H9 (cell line): ENCODE measurements around the gene PHF21B. TPM values are rescaled to one million over a fixed set of nuclear protein-coding genes. Genes with fewer than 3 reads are reported as not detected.

ENCODE experiments used
- DNase-seq: peaks from one replicate; pipeline ENCODE4 v3.0.0-alpha.2; 2017
- H2AFZ ChIP-seq: one replicate; pipeline ENCODE4 v1.6.1; 2013; ENCODE audit warnings: mild to moderate bottlenecking, low read length, control low read depth, moderate library complexity
- H2AK5ac ChIP-seq: 2 replicates; pipeline ENCODE4 v1.6.1; 2013; ENCODE audit warnings: low read length, control low read depth, mixed read lengths; ENCODE audit not compliant: insufficient read length
- H2BK120ac ChIP-seq: one replicate; pipeline ENCODE4 v1.6.1; 2013; ENCODE audit warnings: low read depth, mild to moderate bottlenecking, low read length, control low read depth, inconsistent platforms; ENCODE audit not compliant: poor library complexity, severe bottlenecking
- H2BK12ac ChIP-seq: 2 replicates; pipeline ENCODE4 v1.6.1; 2013; ENCODE audit warnings: low read length, control low read depth, mixed read lengths, low read depth; ENCODE audit not compliant: insufficient read length
- H2BK15ac ChIP-seq: 2 replicates; pipeline ENCODE4 v1.6.1; 2013; ENCODE audit warnings: low read depth, low read length, control low read depth
- H2BK20ac ChIP-seq: one replicate; pipeline ENCODE4 v1.6.1; 2013; ENCODE audit warnings: low read depth, mild to moderate bottlenecking, low read length, control low read depth, inconsistent platforms; ENCODE audit not compliant: poor library complexity, severe bottlenecking
- H2BK5ac ChIP-seq: 2 replicates; pipeline ENCODE4 v1.6.1; 2013; ENCODE audit warnings: low read length, control low read depth, mixed read lengths; ENCODE audit not compliant: insufficient read length
- H3K14ac ChIP-seq: 2 replicates; pipeline ENCODE4 v1.6.1; 2013; ENCODE audit warnings: low read length, control low read depth; ENCODE audit not compliant: insufficient read depth
- H3K18ac ChIP-seq: 2 replicates; pipeline ENCODE4 v1.6.1; 2013; ENCODE audit warnings: low read depth, mild to moderate bottlenecking, mixed read lengths, low read length, control low read depth; ENCODE audit not compliant: insufficient read length
- H3K23ac ChIP-seq: 2 replicates; pipeline ENCODE4 v1.6.1; 2013; ENCODE audit warnings: low read length, control low read depth, mixed read lengths, low read depth; ENCODE audit not compliant: insufficient read length
- H3K23me2 ChIP-seq: 2 replicates; pipeline ENCODE4 v1.6.1; 2013; ENCODE audit warnings: low read depth, mild to moderate bottlenecking, mixed read lengths, low read length, control low read depth; ENCODE audit not compliant: insufficient read length, poor library complexity, severe bottlenecking
- H3K27ac ChIP-seq: 2 replicates; pipeline ENCODE4 v1.5.1; 2013; ENCODE audit warnings: low read length, control low read depth, mixed read lengths, low read depth; ENCODE audit not compliant: insufficient read length
- H3K27me3 ChIP-seq: 2 replicates; pipeline ENCODE4 v1.6.1; 2013; ENCODE audit warnings: low read length, control low read depth, inconsistent platforms; ENCODE audit not compliant: insufficient read depth
- H3K4ac ChIP-seq: 2 replicates; pipeline ENCODE4 v1.6.1; 2013; ENCODE audit warnings: low read depth, mild to moderate bottlenecking, control low read depth, inconsistent platforms, low read length, moderate library complexity
- H3K4me1 ChIP-seq: 2 replicates; pipeline ENCODE4 v1.6.1; 2013; ENCODE audit warnings: low read length, control low read depth, inconsistent platforms; ENCODE audit not compliant: insufficient read depth
- H3K4me2 ChIP-seq: 2 replicates; pipeline ENCODE4 v1.6.1; 2013; ENCODE audit warnings: low read length, control low read depth, mixed read lengths; ENCODE audit not compliant: insufficient read length, insufficient read depth
- H3K56ac ChIP-seq: 2 replicates; pipeline ENCODE4 v1.6.1; 2013; ENCODE audit warnings: low read depth, mild to moderate bottlenecking, mixed read lengths, low read length, control low read depth; ENCODE audit not compliant: insufficient read length
- H3K79me1 ChIP-seq: 2 replicates; pipeline ENCODE4 v1.6.1; 2013; ENCODE audit warnings: low read depth, mild to moderate bottlenecking, moderate library complexity, low read length, control low read depth, inconsistent platforms; ENCODE audit not compliant: insufficient read depth, poor library complexity, severe bottlenecking
- H3K79me2 ChIP-seq: 2 replicates; pipeline ENCODE4 v1.6.1; 2013; ENCODE audit warnings: low read length, control low read depth, inconsistent platforms; ENCODE audit not compliant: insufficient read depth
- H3K9ac ChIP-seq: 2 replicates; pipeline ENCODE4 v1.6.1; 2013; ENCODE audit warnings: low read length, control low read depth, mixed read lengths; ENCODE audit not compliant: insufficient read length; ENCODE audit errors: extremely low read depth
- H3K9me3 ChIP-seq: one replicate; pipeline ENCODE4 v1.6.1; 2013; ENCODE audit warnings: low read depth, low read length, inconsistent platforms; ENCODE audit not compliant: control insufficient read depth
- H3T11ph ChIP-seq: one replicate; pipeline ENCODE4 v1.6.1; 2013; ENCODE audit warnings: mild to moderate bottlenecking, low read length, control low read depth, inconsistent platforms
- H4K20me1 ChIP-seq: one replicate; pipeline ENCODE4 v1.6.1; 2013; ENCODE audit not compliant: control insufficient read depth, insufficient read length, insufficient read depth
- H4K5ac ChIP-seq: 2 replicates; pipeline ENCODE4 v1.6.1; 2013; ENCODE audit warnings: low read depth, mild to moderate bottlenecking, mixed read lengths, low read length, control low read depth; ENCODE audit not compliant: insufficient read length
- H4K8ac ChIP-seq: replicated peaks from 2 replicates; pipeline ENCODE4 v1.6.1; 2013; ENCODE audit warnings: low read length, control low read depth, mixed read lengths, low read depth; ENCODE audit not compliant: insufficient read length
- H4K91ac ChIP-seq: 2 replicates; pipeline ENCODE4 v1.6.1; 2013; ENCODE audit warnings: low read depth, mild to moderate bottlenecking, moderate library complexity, mixed read lengths, low read length, control low read depth; ENCODE audit not compliant: insufficient read length
- H3K27ac Mint-ChIP-seq, 3 experiments: 2 replicates in 2 of 3; 3 replicates in 1 of 3; pipeline ENCODE4 v1.8.0; 2020 to 2021; ENCODE audit warnings: mixed read lengths in 3 of 3, mild to moderate bottlenecking in 1 of 3, moderate library complexity in 1 of 3
- H3K27me3 Mint-ChIP-seq: 2 replicates; pipeline ENCODE4 v1.8.0; 2021; ENCODE audit warnings: low read depth, mild to moderate bottlenecking, moderate library complexity, mixed read lengths
- H3K36me3 Mint-ChIP-seq, 3 experiments: 2 replicates in 2 of 3; 3 replicates in 1 of 3; pipeline ENCODE4 v1.8.0; 2020 to 2021; ENCODE audit warnings: low read depth in 3 of 3, mixed read lengths in 3 of 3; ENCODE audit not compliant: insufficient read depth in 1 of 3
- H3K4me1 Mint-ChIP-seq, 2 experiments: 2 replicates each; pipeline ENCODE4 v1.8.0; 2020; ENCODE audit warnings: mixed read lengths in 2 of 2
- H3K4me3 Mint-ChIP-seq, 2 experiments: 2 replicates in 1 of 2; 3 replicates in 1 of 2; pipeline ENCODE4 v1.8.0; 2020 to 2021; ENCODE audit warnings: mild to moderate bottlenecking in 2 of 2, mixed read lengths in 2 of 2, moderate library complexity in 1 of 2
- H3K9me3 Mint-ChIP-seq, 2 experiments: 2 replicates in 1 of 2; 3 replicates in 1 of 2; pipeline ENCODE4 v1.8.0; 2020; ENCODE audit warnings: mild to moderate bottlenecking in 2 of 2, mixed read lengths in 2 of 2, moderate library complexity in 1 of 2
- WGBS: extraction: QIAGEN DNeasy Blood & Tissue Kit; methylation state at CpG from one replicate; pipeline ENCODE4 v1.1.7; 2013; ENCODE audit warnings: missing lambda C conversion rate, low lambda C conversion rate, mixed read lengths; ENCODE audit not compliant: insufficient read length; ENCODE audit errors: extremely low coverage; 5-methylcytosine and 5-hydroxymethylcytosine counted together
- total RNA-seq: library from RNA; stranded (reverse); gene quantifications from 2 replicates; pipeline ENCODE4 v1.2.1, GENCODE V29; 2021
- TF ChIP-seq, protein P1 (sequence below): fragments of 200-600 bp; sonication (generic); conservative IDR thresholded peaks from 3 replicates; pipeline ENCODE4 v1.8.0; 2021; ENCODE audit warnings: antibody characterized with exemption, mild to moderate bottlenecking

PHF21B gene
- total RNA-seq, 1 experiment from 2014 or later, result 60.3 TPM

- Mint-ChIP-seq H3K36me3 (peaks cover 58 to 64% (median 61%) of the 10 kb centered on the region in 3 experiments), H3K27me3 (no peaks in the 10 kb centered on the region), H3K9me3 (peaks cover 25 to 28% of the 10 kb centered on the region in 2 experiments), H3K4me3 (no peak overlapping the region), H3K27ac (peak overlapping the region in 1 of 3 experiments; percentile 38; a peak in 1 of 7 replicates), H3K4me1 (no peaks in the 10 kb centered on the region)
- Histone ChIP-seq H4K91ac (no peak overlapping the region), H3K23me2 (no peaks in the 10 kb centered on the region), H3K79me2 (no peaks in the 10 kb centered on the region), H2BK120ac (no peak overlapping the region), H3K9ac (no peak overlapping the region), H2AK5ac (no peak overlapping the region), H3K79me1 (no peaks in the 10 kb centered on the region), H3K4me1 (no peaks in the 10 kb centered on the region), H3K27me3 (no peaks in the 10 kb centered on the region), H3K4ac (no peak overlapping the region), H4K5ac (no peak overlapping the region), H2BK15ac (no peak overlapping the region), H4K20me1 (no peaks in the 10 kb centered on the region), H2BK12ac (no peak overlapping the region), H3K9me3 (peaks cover 23% of the 10 kb centered on the region), H2AFZ (no peak overlapping the region), H3T11ph (no peak overlapping the region), H3K56ac (no peak overlapping the region), H3K27ac (no peak overlapping the region), H3K4me2 (no peak overlapping the region), H3K23ac (no peak overlapping the region), H3K18ac (no peak overlapping the region), H2BK20ac (no peak overlapping the region), H2BK5ac (no peak overlapping the region), H3K14ac (no peak overlapping the region), H4K8ac (no peak overlapping the region)
- TF ChIP-seq, protein P1, sequence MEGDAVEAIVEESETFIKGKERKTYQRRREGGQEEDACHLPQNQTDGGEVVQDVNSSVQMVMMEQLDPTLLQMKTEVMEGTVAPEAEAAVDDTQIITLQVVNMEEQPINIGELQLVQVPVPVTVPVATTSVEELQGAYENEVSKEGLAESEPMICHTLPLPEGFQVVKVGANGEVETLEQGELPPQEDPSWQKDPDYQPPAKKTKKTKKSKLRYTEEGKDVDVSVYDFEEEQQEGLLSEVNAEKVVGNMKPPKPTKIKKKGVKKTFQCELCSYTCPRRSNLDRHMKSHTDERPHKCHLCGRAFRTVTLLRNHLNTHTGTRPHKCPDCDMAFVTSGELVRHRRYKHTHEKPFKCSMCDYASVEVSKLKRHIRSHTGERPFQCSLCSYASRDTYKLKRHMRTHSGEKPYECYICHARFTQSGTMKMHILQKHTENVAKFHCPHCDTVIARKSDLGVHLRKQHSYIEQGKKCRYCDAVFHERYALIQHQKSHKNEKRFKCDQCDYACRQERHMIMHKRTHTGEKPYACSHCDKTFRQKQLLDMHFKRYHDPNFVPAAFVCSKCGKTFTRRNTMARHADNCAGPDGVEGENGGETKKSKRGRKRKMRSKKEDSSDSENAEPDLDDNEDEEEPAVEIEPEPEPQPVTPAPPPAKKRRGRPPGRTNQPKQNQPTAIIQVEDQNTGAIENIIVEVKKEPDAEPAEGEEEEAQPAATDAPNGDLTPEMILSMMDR, result no peak
- WGBS, result no CpG with 5 or more reads among the region's 10 CpGs
- DNase-seq, result no peak
Observed at GRCh38 chr22:44915441-44915840, 94.4 kb downstream of the PHF21B start.
